Activated CD4-positive, alpha-beta T cell treated with anti-CD3 and anti-CD28 coated beads, Interleukin-10, Interleukin-2, amounts not matched to agents 100 ng/mL and 50 ng/mL, durations not matched to agents 16 hours and 8 hours (primary cell): ENCODE measurements around the gene AKR1B1.
A peak's percentile ranks its signal among the peaks of the same experiment; 100 is the strongest.

Experiments used
- DNase-seq: peaks from one replicate; pipeline ENCODE4 v3.0.0-alpha.2; 2020

AKR1B1 gene

GRCh38 chr7:134468475-134468874 lies 9.6 kb upstream of the AKR1B1 start:
- no peak for DNase-seq

- DNase-seq, result no peak
Observed at GRCh38 chr7:134468054-134468453, 9.2 kb upstream of the AKR1B1 start.

- DNase-seq, result no peak
Observed at GRCh38 chr7:134465491-134465890, 6.6 kb upstream of the AKR1B1 start.

GRCh38 chr7:134464496-134464895 lies 5.6 kb upstream of the AKR1B1 start:
- DNase-seq, result no peak

GRCh38 chr7:134463751-134464150 lies 4.9 kb upstream of the AKR1B1 start:
- no peak for DNase-seq

GRCh38 chr7:134462337-134462925 lies 3.5 kb upstream of the AKR1B1 start:
- no peak for DNase-seq

- DNase-seq, result no peak
Observed at GRCh38 chr7:134461916-134462315, 3.0 kb upstream of the AKR1B1 start.

- no peak for DNase-seq
Observed at GRCh38 chr7:134459981-134460380, 1.1 kb upstream of the AKR1B1 start.

- peak; percentile 63 for DNase-seq
Observed at GRCh38 chr7:134458341-134458805, 527 bp downstream of the AKR1B1 start.

- DNase-seq, result no peak
Observed at GRCh38 chr7:134457210-134457609, 1.7 kb downstream of the AKR1B1 start.

- DNase-seq, result peak; percentile 48
Observed at GRCh38 chr7:134454277-134454676, 4.6 kb downstream of the AKR1B1 start.

GRCh38 chr7:134453518-134453917 lies 5.4 kb downstream of the AKR1B1 start:
- no peak for DNase-seq

GRCh38 chr7:134452991-134453473 lies 5.9 kb downstream of the AKR1B1 start:
- no peak for DNase-seq

- DNase-seq, result no peak
Observed at GRCh38 chr7:134452419-134452838, 6.5 kb downstream of the AKR1B1 start.

GRCh38 chr7:134451656-134452055 lies 7.2 kb downstream of the AKR1B1 start:
- no peak for DNase-seq

GRCh38 chr7:134450294-134451000 lies 8.5 kb downstream of the AKR1B1 start:
- DNase-seq, result no peak

- DNase-seq, result no peak
Observed at GRCh38 chr7:134449680-134450079, 9.2 kb downstream of the AKR1B1 start.

GRCh38 chr7:134448356-134449229 lies 10.3 kb downstream of the AKR1B1 start:
- DNase-seq, result no peak

GRCh38 chr7:134447383-134447782 lies 11.5 kb downstream of the AKR1B1 start:
- DNase-seq, result no peak

- no peak for DNase-seq
Observed at GRCh38 chr7:134446923-134447322, 12.0 kb downstream of the AKR1B1 start.

GRCh38 chr7:134446446-134446845 lies 12.5 kb downstream of the AKR1B1 start:
- no peak for DNase-seq

- no peak for DNase-seq
Observed at GRCh38 chr7:134444961-134445315, 14.0 kb downstream of the AKR1B1 start.

- DNase-seq, result no peak
Observed at GRCh38 chr7:134444198-134444960, 14.5 kb downstream of the AKR1B1 start.
